IMR-90 (cell line): ENCODE results near the gene SRMS. TPM values are rescaled to one million over a fixed set of nuclear protein-coding genes. Genes with fewer than 3 reads are reported as not detected.

Source experiments
- ATAC-seq: fragments of 200-7000 bp; cut with Tn5 transposase; 2 replicates; pipeline ENCODE4 v1.9.1; 2020; ENCODE audit warnings: low read depth, mild to moderate bottlenecking, moderate library complexity
- BruUV-seq: library from RNA; stranded (reverse); fragments of 400-500 nt; replicated peaks from 2 replicates; lab custom pipeline; 2021; lab: Mats Ljungman, UMichigan
- CTCF ChIA-PET: fragments of 300-600 bp; formaldehyde crosslinking; extraction: SDS; loops from one replicate; lab custom pipeline; 2021; ENCODE audit warnings: antibody characterized with exemption; lab: Yijun Ruan, JAX
- POLR2A ChIA-PET: fragments of 300-600 bp; sonication (Branson Sonifier 250); formaldehyde crosslinking; loops from one replicate; lab custom pipeline; 2022; ENCODE audit warnings: antibody characterized with exemption; ENCODE audit not compliant: unreplicated experiment; lab: Charles Lee
- DNase-seq: peaks from one replicate; pipeline ENCODE4 v3.0.0; 2013
- H2AFZ ChIP-seq: replicated peaks from 2 replicates; pipeline ENCODE3; 2013; ENCODE audit warnings: low read length, mild to moderate bottlenecking; ENCODE audit not compliant: poor library complexity
- H2AK5ac ChIP-seq: 2 replicates; pipeline ENCODE4 v1.6.1; 2013; ENCODE audit warnings: low read depth, low read length, inconsistent platforms
- H2AK9ac ChIP-seq: replicated peaks from 2 replicates; pipeline ENCODE3; 2013; ENCODE audit warnings: mild to moderate bottlenecking, low read depth, low read length, moderate library complexity; ENCODE audit not compliant: poor library complexity
- H2BK120ac ChIP-seq: 2 replicates; pipeline ENCODE4 v1.6.1; 2013; ENCODE audit warnings: low read depth, low read length, inconsistent platforms
- H2BK15ac ChIP-seq: 3 replicates; pipeline ENCODE4 v1.6.1; 2013; ENCODE audit warnings: low read depth, low read length, inconsistent platforms
- H2BK20ac ChIP-seq: 2 replicates; pipeline ENCODE4 v1.6.1; 2013; ENCODE audit warnings: low read depth, mild to moderate bottlenecking, inconsistent platforms, low read length, moderate library complexity
- H2BK5ac ChIP-seq: 2 replicates; pipeline ENCODE4 v1.6.1; 2013; ENCODE audit warnings: mild to moderate bottlenecking, low read depth, low read length, inconsistent platforms; ENCODE audit not compliant: poor library complexity, severe bottlenecking
- H3K14ac ChIP-seq: replicated peaks from 2 replicates; pipeline ENCODE4 v1.6.1; 2013; ENCODE audit warnings: low read depth, low read length, inconsistent platforms
- H3K18ac ChIP-seq: 2 replicates; pipeline ENCODE4 v1.6.1; 2013; ENCODE audit warnings: low read depth, low read length, control low read depth
- H3K23ac ChIP-seq: 2 replicates; pipeline ENCODE4 v1.6.1; 2013; ENCODE audit warnings: low read depth, low read length, inconsistent platforms
- H3K27ac ChIP-seq: 2 replicates; pipeline ENCODE4 v1.5.1; 2013; ENCODE audit warnings: mild to moderate bottlenecking, control low read depth, low read length; ENCODE audit not compliant: insufficient read depth
- H3K27me3 ChIP-seq: 2 replicates; pipeline ENCODE4 v1.6.1; 2013; ENCODE audit warnings: low read length; ENCODE audit not compliant: control insufficient read depth, insufficient read depth
- H3K36me3 ChIP-seq: 2 replicates; pipeline ENCODE4 v1.6.1; 2013; ENCODE audit warnings: low read length, mixed read lengths; ENCODE audit not compliant: control insufficient read depth, insufficient read depth
- H3K4ac ChIP-seq: 2 replicates; pipeline ENCODE4 v1.6.1; 2013; ENCODE audit warnings: low read depth, low read length, inconsistent platforms
- H3K4me1 ChIP-seq: 2 replicates; pipeline ENCODE4 v1.6.1; 2013; ENCODE audit warnings: low read length, mixed read lengths; ENCODE audit not compliant: control insufficient read depth, insufficient read depth
- H3K4me2 ChIP-seq: 2 replicates; pipeline ENCODE4 v1.6.1; 2013; ENCODE audit warnings: low read depth, mild to moderate bottlenecking, control low read depth, low read length, moderate library complexity
- H3K4me3 ChIP-seq: 2 replicates; pipeline ENCODE4 v1.5.1; 2013; ENCODE audit warnings: low read depth, mild to moderate bottlenecking, control low read depth, low read length, moderate library complexity; ENCODE audit not compliant: insufficient read depth
- H3K56ac ChIP-seq: 2 replicates; pipeline ENCODE4 v1.6.1; 2013; ENCODE audit warnings: low read length, inconsistent platforms; ENCODE audit not compliant: insufficient read depth; ENCODE audit errors: extremely low read depth
- H3K79me1 ChIP-seq, 2 experiments: 2 replicates each; pipeline ENCODE4 v1.6.1; 2013; ENCODE audit warnings: low read length in 2 of 2, inconsistent platforms in 1 of 2, low read depth in 1 of 2
- H3K9ac ChIP-seq: 2 replicates; pipeline ENCODE4 v1.6.1; 2013; ENCODE audit warnings: low read depth, low read length, control low read depth
- H3K9me1 ChIP-seq: 2 replicates; pipeline ENCODE4 v1.6.1; 2013; ENCODE audit warnings: low read length, inconsistent platforms; ENCODE audit not compliant: insufficient read depth
- H3K9me3 ChIP-seq: 2 replicates; pipeline ENCODE4 v1.6.1; 2013; ENCODE audit warnings: low read length; ENCODE audit not compliant: control insufficient read depth, insufficient read depth
- H4K20me1 ChIP-seq: 2 replicates; pipeline ENCODE4 v1.6.1; 2013; ENCODE audit warnings: low read length, inconsistent platforms; ENCODE audit not compliant: insufficient read depth
- H4K5ac ChIP-seq: 2 replicates; pipeline ENCODE4 v1.6.1; 2013; ENCODE audit warnings: mild to moderate bottlenecking, low read depth, low read length, control low read depth
- H4K8ac ChIP-seq, 2 experiments: 2 replicates each; pipeline ENCODE4 v1.6.1; 2013; ENCODE audit warnings: low read depth in 2 of 2, low read length in 2 of 2, control low read depth in 1 of 2, inconsistent platforms in 1 of 2
- H4K91ac ChIP-seq: 2 replicates; pipeline ENCODE4 v1.6.1; 2013; ENCODE audit warnings: low read depth, low read length, inconsistent platforms; ENCODE audit not compliant: insufficient read depth
- FOS ChIP-seq: fragments of 150-350 bp; IDR thresholded peaks from 2 replicates; pipeline ENCODE4 v1.6.1; 2016; ENCODE audit warnings: low read depth, low read length
- MXI1 ChIP-seq: IDR thresholded peaks from 2 replicates; pipeline ENCODE4 v1.6.1; 2012; ENCODE audit warnings: low read depth, mild to moderate bottlenecking, low read length, moderate library complexity, borderline replicate concordance
- SMC3 ChIP-seq: fragments of 150-350 bp; IDR thresholded peaks from 2 replicates; pipeline ENCODE4 v1.6.1; 2016; ENCODE audit warnings: low read depth, mild to moderate bottlenecking, antibody characterized with exemption, low read length, moderate library complexity
- WGBS, 2 experiments: methylation state at CpG; one replicate each; pipeline versions ENCODE4 v1.1.5 to v1.1.7; 2013; ENCODE audit warnings: missing lambda C conversion rate in 2 of 2; ENCODE audit not compliant: insufficient read length in 1 of 2; ENCODE audit errors: extremely low coverage in 2 of 2; 5-methylcytosine and 5-hydroxymethylcytosine counted together
- dilution Hi-C: fragments of 300-500 bp; cut with HindIII; formaldehyde crosslinking; loops from one replicate; pipeline ENCODE4 v1.14.3; 2018; ENCODE audit warnings: low sequenced_read_pairs; ENCODE audit not compliant: unreplicated experiment
- in situ Hi-C: fragments of 300-500 bp; cut with MboI; formaldehyde crosslinking; loops from 3 replicates; pipeline ENCODE4 v1.14.3; 2019; ENCODE audit warnings: low sequenced_read_pairs, inconsistent platforms, mixed read lengths
- intact Hi-C: fragments of 100-400 bp; cut with micrococcal nuclease; formaldehyde crosslinking; loops from 2 replicates; pipeline ENCODE4 v1.10.0; 2022
- polyA plus RNA-seq, 3 experiments: library from polyadenylated mRNA; depleted of rRNA; stranded (reverse); fragments of >200 nt; gene quantifications; 2 replicates each; pipeline ENCODE4 v1.2.3, GENCODE V29; 2012; ENCODE audit warnings: low replicate concordance in 1 of 3
- total RNA-seq: library from RNA; depleted of rRNA; stranded (reverse); fragments of >200 nt; gene quantifications from 2 replicates; pipeline ENCODE4 v1.2.3, GENCODE V29; 2012

The SRMS gene
- total and polyA plus RNA-seq, 2 of the 4 experiments (the other 2 are of a cell fraction): not detected

DNA sequence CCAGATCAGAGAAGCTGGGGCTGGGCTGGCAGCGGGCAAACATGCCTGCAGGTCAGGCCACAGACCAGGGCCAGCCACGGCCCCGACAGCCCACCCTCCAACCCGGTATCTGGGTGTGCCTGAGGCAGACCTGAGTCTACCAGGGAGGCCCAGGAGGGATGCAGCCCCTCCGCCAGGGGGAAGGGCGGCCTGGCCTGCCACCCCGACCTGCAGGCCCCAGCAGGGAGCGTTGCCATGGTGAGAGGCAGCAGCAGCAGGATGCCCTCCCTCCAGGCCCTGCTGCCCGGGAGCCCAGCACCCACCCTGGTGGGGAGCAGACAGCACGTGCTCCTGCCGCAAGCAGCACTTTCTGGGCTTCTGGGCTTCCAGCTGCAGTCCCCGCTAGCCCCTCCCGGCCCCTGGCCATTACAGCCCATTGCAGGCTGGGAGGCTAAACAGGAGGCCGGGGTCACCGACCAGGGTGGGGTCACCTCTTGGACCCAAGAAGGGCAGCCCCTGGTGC is 44.8 kb downstream of the SRMS start:
- no peak overlapping the region for H3K4ac ChIP-seq
- H3K56ac ChIP-seq: no peak overlapping the region
- no peak overlapping the region for H2AK5ac ChIP-seq
- ChIA-PET CTCF (no interaction called here), POLR2A (no interaction called here)
- H3K4me2 ChIP-seq: no peak overlapping the region
- intact Hi-C loops (no loop called here), dilution Hi-C loops (no loop called here), in situ Hi-C loops (no loop called here)
- no peak overlapping the region for H4K5ac ChIP-seq
- 30% methylated on average over 4 of the region's 15 CpGs; no CpG with 5 or more reads in 1 of the 2 experiments for WGBS, 2 experiments
- no peak overlapping the region for H3K18ac ChIP-seq
- no peaks in the 10 kb centered on the region; the same call in 1 of the 2 replicates for H4K20me1 ChIP-seq
- ATAC-seq (no peak), DNase-seq (no peak)
- no peaks in the 10 kb centered on the region for H3K36me3 ChIP-seq
- no peak overlapping the region for H4K8ac ChIP-seq
- H2BK5ac ChIP-seq: no peak overlapping the region
- no peaks in the 10 kb centered on the region for H3K79me1 ChIP-seq
- TF ChIP-seq SMC3 (no peak), MXI1 (no peak), FOS (no peak)
- no peak overlapping the region for H2AK9ac ChIP-seq
- no peak overlapping the region for H3K27ac ChIP-seq
- no peak overlapping the region for H3K9ac ChIP-seq
- H2BK20ac ChIP-seq: no peak overlapping the region
- H2BK15ac ChIP-seq: no peak overlapping the region
- no peak overlapping the region for H3K23ac ChIP-seq
- no peaks in the 10 kb centered on the region for H3K9me1 ChIP-seq
- H3K27me3 ChIP-seq: peaks cover 52% of the 10 kb centered on the region
- H3K4me1 ChIP-seq: 0 out of 2 replicates have a peak, but pooled peaks cover 3% of the 10 kb centered on the region
- no peak overlapping the region for H2BK120ac ChIP-seq
- BruUV-seq: no TSS peak
- no peak overlapping the region for H3K4me3 ChIP-seq
- H3K9me3 ChIP-seq: peaks cover 23% of the 10 kb centered on the region
- no peak overlapping the region for H3K14ac ChIP-seq
- no peak overlapping the region for H4K91ac ChIP-seq
- H2AFZ ChIP-seq: no peak overlapping the region
